Esophagus muscularis mucosa (tissue), 4 donors: ENCODE measurements around the gene PPP1R18. TPM values are rescaled to one million over a fixed set of nuclear protein-coding genes. Genes with fewer than 3 reads are reported as not detected.

Experiments
- DNase-seq: peaks from one replicate; pipeline ENCODE4 v3.0.0-alpha.2; 2017; ENCODE audit errors: extremely low spot score
- H3K27ac ChIP-seq, 4 donors: fragments of 200-600 bp; sonication (generic); replicated peaks in 1 of 4; 1 replicate in 3 of 4; 2 replicates in 1 of 4; pipeline ENCODE4 v1.5.1; 2016 to 2019; ENCODE audit warnings: mild to moderate bottlenecking in 1 of 4
- H3K27me3 ChIP-seq, 4 donors: fragments of 200-600 bp; sonication (generic); one replicate each; pipeline versions ENCODE4 v1.5.1 to v1.6.0; 2016 to 2019
- H3K36me3 ChIP-seq, 4 donors: fragments of 200-600 bp; sonication (generic); one replicate each; pipeline ENCODE4 v1.5.1; 2016 to 2019
- H3K4me1 ChIP-seq, 4 donors: fragments of 200-600 bp; sonication (generic); one replicate each; pipeline ENCODE4 v1.5.1; 2016 to 2019
- H3K4me3 ChIP-seq, 4 donors: fragments of 200-600 bp; sonication (generic); 1 replicate in 2 of 4; 2 replicates in 2 of 4; pipeline ENCODE4 v1.5.1; 2016 to 2019; ENCODE audit warnings: mild to moderate bottlenecking in 4 of 4, moderate library complexity in 1 of 4
- H3K9me3 ChIP-seq, 4 donors: fragments of 200-600 bp; sonication (generic); 1 replicate in 3 of 4; 2 replicates in 1 of 4; pipeline ENCODE4 v1.5.1; 2016 to 2019
- EP300 ChIP-seq: sonication (generic); formaldehyde crosslinking; IDR thresholded peaks from one replicate; pipeline ENCODE4 v1.6.1; 2017; ENCODE audit warnings: antibody characterized with exemption
- POLR2A ChIP-seq: fragments of 450-650 bp; IDR thresholded peaks from one replicate; pipeline ENCODE4 v1.6.1; 2017; ENCODE audit warnings: antibody characterized with exemption, moderate library complexity, mild to moderate bottlenecking, low read depth
- POLR2AphosphoS5 ChIP-seq, 2 donors: sonication (generic); formaldehyde crosslinking; IDR thresholded peaks; one replicate each; pipeline ENCODE4 v1.6.1; 2017; ENCODE audit warnings: antibody characterized with exemption in 2 of 2
- WGBS: methylation state at CpG from one replicate; pipeline ENCODE4 v1.1.5; 2018; 5-methylcytosine and 5-hydroxymethylcytosine counted together
- intact Hi-C: fragments of 100-400 bp; cut with DNase I; formaldehyde crosslinking; loops from one replicate; pipeline ENCODE4 v1.15.1; 2023
- total RNA-seq, 4 donors: library from RNA; depleted of rRNA; stranded (reverse); fragments of >200 nt; gene quantifications; one replicate each; pipeline versions ENCODE4 v1.1.0 to v1.2.1, GENCODE V29; 2016
- TF ChIP-seq, protein P1 (sequence below), 3 experiments: fragments of 200-600 bp in 2 of 3; fragments of 450-650 bp in 1 of 3; sonication (generic) in 2 of 3; IDR thresholded peaks; one replicate each; pipeline ENCODE4 v1.5.1; 2017 to 2019; ENCODE audit warnings: antibody characterized with exemption in 3 of 3, mild to moderate bottlenecking in 2 of 3, moderate library complexity in 1 of 3

Gene PPP1R18
- total RNA-seq, 4 donors from 2014 or later = 39.5 to 104 (median 59.8) TPM

DNA sequence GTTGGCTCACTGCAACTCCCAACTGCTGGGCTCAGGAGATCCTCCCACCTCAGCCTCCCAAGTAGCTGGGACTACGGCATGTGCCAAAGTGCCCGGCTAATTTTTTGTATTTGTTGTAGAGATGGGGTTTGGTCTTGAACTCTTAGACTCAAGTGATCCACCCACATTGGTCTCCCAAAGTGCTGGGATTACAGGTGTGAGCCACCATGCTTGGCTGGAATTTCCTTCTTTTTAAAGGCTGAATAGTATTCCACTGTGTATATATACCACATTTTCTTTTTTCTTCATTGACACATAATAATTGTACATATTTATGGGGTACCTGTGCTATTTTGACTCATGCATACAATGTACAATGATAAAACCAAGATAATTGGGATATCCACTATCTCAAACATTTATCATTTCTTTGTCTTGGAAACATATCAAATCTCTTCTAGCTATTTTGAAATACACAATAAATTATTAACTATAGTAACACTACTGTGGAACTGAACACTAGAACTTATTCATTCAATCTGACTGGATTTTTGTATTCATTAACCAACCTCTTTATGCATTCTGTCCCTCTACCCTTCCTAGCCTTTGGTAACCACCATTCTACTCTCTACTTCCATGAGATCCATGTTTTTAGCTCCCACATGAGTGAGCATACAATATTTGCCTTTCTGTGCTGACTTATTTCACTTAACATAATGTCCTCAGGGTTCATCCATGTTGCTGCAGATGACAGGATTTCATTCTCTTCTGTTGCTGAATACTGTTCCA, 22.8 kb upstream of the PPP1R18 start:
- 100% methylated on average over 2 of the region's 2 CpGs for WGBS
- H3K36me3 ChIP-seq = peaks cover 48 to 98% (median 90%) of the 10 kb centered on the region in 4 donors

DNA sequence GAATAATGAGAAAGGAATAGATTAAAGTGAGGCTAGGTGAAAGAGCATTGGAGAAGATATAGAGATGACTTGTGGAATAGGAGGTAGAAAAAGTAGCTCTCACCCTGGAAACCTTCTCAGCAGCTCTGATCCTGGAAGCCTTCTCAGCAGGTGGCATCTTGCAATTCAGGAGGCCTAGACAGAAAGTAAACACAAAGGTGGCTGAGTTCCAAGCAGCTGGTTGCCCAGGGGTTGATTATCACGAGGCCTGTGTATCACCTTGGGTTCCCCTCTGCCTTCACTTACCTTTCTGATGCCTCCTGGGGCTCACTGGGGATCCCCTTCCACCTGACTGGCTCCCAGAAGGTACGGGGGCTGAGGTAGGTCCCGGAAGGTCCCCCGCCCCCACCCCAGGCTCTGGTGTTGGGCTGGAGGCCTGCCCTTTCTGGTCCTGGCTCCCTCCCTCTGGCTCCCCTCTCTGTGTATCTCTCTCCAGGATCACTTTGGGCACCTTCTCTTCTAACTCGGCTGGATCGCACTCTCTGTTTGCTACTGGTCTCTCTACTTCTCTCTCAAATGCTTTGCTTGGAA, 20.9 kb upstream of the PPP1R18 start:
- Histone ChIP-seq H3K27me3 (no peaks in the 10 kb centered on the region), H3K4me3 (no peak overlapping the region), H3K27ac (no peak overlapping the region), H3K4me1 (peaks cover 0 to 3% (median 0%) of the 10 kb centered on the region in 4 donors), H3K36me3 (peaks cover 33 to 98% (median 87%) of the 10 kb centered on the region in 4 donors), H3K9me3 (no peaks in the 10 kb centered on the region)
- no peak for DNase-seq
- intact Hi-C loops = no loop called here
- WGBS = 78% methylated on average over 6 of the region's 6 CpGs
- no peak for TF ChIP-seq POLR2A
- no peak for TF ChIP-seq POLR2AphosphoS5 (IDR thresholded peaks at IDR 0.05)
- TF ChIP-seq EP300 = no peak
- TF ChIP-seq, protein P1, sequence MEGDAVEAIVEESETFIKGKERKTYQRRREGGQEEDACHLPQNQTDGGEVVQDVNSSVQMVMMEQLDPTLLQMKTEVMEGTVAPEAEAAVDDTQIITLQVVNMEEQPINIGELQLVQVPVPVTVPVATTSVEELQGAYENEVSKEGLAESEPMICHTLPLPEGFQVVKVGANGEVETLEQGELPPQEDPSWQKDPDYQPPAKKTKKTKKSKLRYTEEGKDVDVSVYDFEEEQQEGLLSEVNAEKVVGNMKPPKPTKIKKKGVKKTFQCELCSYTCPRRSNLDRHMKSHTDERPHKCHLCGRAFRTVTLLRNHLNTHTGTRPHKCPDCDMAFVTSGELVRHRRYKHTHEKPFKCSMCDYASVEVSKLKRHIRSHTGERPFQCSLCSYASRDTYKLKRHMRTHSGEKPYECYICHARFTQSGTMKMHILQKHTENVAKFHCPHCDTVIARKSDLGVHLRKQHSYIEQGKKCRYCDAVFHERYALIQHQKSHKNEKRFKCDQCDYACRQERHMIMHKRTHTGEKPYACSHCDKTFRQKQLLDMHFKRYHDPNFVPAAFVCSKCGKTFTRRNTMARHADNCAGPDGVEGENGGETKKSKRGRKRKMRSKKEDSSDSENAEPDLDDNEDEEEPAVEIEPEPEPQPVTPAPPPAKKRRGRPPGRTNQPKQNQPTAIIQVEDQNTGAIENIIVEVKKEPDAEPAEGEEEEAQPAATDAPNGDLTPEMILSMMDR (IDR thresholded peaks at IDR 0.05) = no peak

More for the DNA sequence above, 22.8 kb upstream of the PPP1R18 start:
- TF ChIP-seq EP300 = no peak
- no peak for TF ChIP-seq POLR2A
- TF ChIP-seq, protein P1 (IDR thresholded peaks at IDR 0.05) = no peak
- no peak for TF ChIP-seq POLR2AphosphoS5 (IDR thresholded peaks at IDR 0.05)
- H3K4me3 ChIP-seq = no peak overlapping the region
- no peak overlapping the region for H3K27ac ChIP-seq
- no peaks in the 10 kb centered on the region for H3K9me3 ChIP-seq
- no peak for DNase-seq
- H3K4me1 ChIP-seq = peaks cover 0 to 3% (median 0%) of the 10 kb centered on the region in 4 donors
- H3K27me3 ChIP-seq = no peaks in the 10 kb centered on the region
- intact Hi-C loops = no loop called here

DNA sequence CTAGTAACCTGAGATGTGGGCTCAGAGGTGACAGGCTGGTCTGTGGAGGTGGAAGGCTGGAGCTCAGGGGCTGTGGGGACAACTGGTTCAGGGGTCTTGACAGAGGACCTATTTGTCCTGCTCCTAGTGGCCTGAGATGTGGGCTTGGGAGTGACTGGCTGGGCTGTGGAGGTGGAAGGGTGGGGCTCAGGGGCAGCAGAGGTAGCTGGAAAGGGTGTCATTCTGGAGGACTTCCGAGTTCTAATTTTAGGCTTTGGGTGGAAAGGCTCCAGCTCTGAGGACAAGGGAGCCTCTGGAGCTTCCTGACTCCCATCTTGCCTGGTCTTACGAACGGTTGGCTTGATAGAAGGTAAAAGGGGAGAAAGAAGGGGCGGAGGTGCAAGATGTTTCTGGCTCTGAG, 19.2 kb upstream of the PPP1R18 start:
- no peaks in the 10 kb centered on the region for H3K9me3 ChIP-seq
- intact Hi-C loops = no loop called here
- H3K36me3 ChIP-seq = peaks cover 20 to 94% (median 78%) of the 10 kb centered on the region in 4 donors
- WGBS = 86% methylated on average over 4 of the region's 4 CpGs
- TF ChIP-seq POLR2AphosphoS5 (IDR thresholded peaks at IDR 0.05) (no peak), POLR2A (no peak), EP300 (no peak)
- TF ChIP-seq, protein P1 (IDR thresholded peaks at IDR 0.05) = no peak
- no peaks in the 10 kb centered on the region for H3K27me3 ChIP-seq
- H3K4me3 ChIP-seq = no peak overlapping the region
- peaks cover 0 to 3% (median 0%) of the 10 kb centered on the region in 4 donors for H3K4me1 ChIP-seq
- no peak overlapping the region for H3K27ac ChIP-seq
- no peak for DNase-seq

DNA sequence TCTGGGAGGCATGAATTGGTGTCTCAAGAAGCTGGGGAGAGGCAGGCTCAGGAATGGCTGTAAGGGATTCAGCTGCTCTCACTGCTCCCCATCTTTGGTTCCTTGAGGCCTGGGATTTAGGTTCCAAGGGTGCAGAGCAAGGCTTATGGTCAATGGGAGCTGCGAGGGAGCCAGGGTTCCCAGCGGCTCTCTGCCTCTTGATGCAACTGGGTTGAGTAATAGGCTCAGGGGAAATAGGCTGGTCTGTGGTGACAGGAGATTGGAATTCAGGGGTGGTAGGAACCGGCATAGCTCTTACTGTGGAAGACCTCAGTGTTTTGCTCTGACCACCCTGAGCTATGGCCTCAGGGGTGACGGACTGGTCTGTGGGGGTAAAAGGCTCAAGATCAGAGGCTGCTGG, 17.4 kb upstream of the PPP1R18 start:
- H3K4me3 ChIP-seq = no peak overlapping the region
- H3K4me1 ChIP-seq = peaks cover 0 to 3% (median 0%) of the 10 kb centered on the region in 4 donors
- 91% methylated on average over 4 of the region's 4 CpGs for WGBS
- no peaks in the 10 kb centered on the region for H3K27me3 ChIP-seq
- intact Hi-C loops = no loop called here
- no peak for DNase-seq
- no peak overlapping the region for H3K27ac ChIP-seq
- peaks cover 13 to 93% (median 71%) of the 10 kb centered on the region in 4 donors for H3K36me3 ChIP-seq
- H3K9me3 ChIP-seq = no peaks in the 10 kb centered on the region
- TF ChIP-seq, protein P1 (IDR thresholded peaks at IDR 0.05) = no peak
- no peak for TF ChIP-seq POLR2A
